ENCODE data around the gene BOK. TPM values are rescaled to one million over a fixed set of nuclear protein-coding genes. Genes with fewer than 3 reads are reported as not detected.
A peak's percentile ranks its signal among the peaks of the same experiment; 100 is the strongest.

BOK gene
- total RNA-seq, 1 experiment from 2014 or later: 41.5 TPM

GRCh38 chr2:241616168-241617125, 57.9 kb downstream of the BOK start:
- H3K79me2 ChIP-seq (ENCODE audit: insufficient read depth, low read length): peaks cover 97% of the 10 kb centered on the region
- H3K4me2 ChIP-seq (ENCODE audit: low read length): no peak overlapping the region
- H3K4me1 ChIP-seq (ENCODE audit: control insufficient read depth in 1 of 2, insufficient read depth in 2 of 2, low read length in 2 of 2): peaks cover 0 to 30% of the 10 kb centered on the region in 2 experiments; a peak in 2 of 4 replicates
- TF ChIP-seq EGR1 (IDR thresholded peaks at IDR 0.05; ENCODE audit: low read depth) (no peak), CTCF (IDR thresholded peaks at IDR 0.05 in 2 of 3, conservative IDR thresholded peaks at IDR 0.05 in 1 of 3; ENCODE audit: borderline replicate concordance in 1 of 3, insufficient read depth in 1 of 3, low read depth in 2 of 3, low read length in 2 of 3) (peak in 1 of 3 experiments; percentile 17; a peak in 1 of 6 replicates)
- ChIA-PET CTCF (no interaction called here), RAD21 (ENCODE audit: low non-redundant PET in 1 of 2, low total read pairs in 2 of 2, uncharacterized antibody in 2 of 2, unreplicated experiment in 2 of 2) (no interaction called here), POLR2A (no interaction called here)
- intact Hi-C loops (cut with micrococcal nuclease): no loop called here
- H3K36me3 ChIP-seq (ENCODE audit: control insufficient read depth in 1 of 2, insufficient read depth in 2 of 2, low read length in 2 of 2): peaks cover 3 to 17% of the 10 kb centered on the region in 2 experiments; a peak in 2 of 4 replicates
- no peak overlapping the region for H3K27ac ChIP-seq (ENCODE audit: low read depth, low read length)
- no peak overlapping the region for H3K4me3 ChIP-seq (replicated peaks in 1 of 2; ENCODE audit: low read depth in 1 of 2, low read length in 2 of 2)
- H4K20me1 ChIP-seq (ENCODE audit: insufficient read depth): peaks cover 13% of the 10 kb centered on the region; the same call in 1 of the 2 replicates
- no peak for DNase-seq (ENCODE audit: low read depth, low spot score)
- peak; percentile 40; the same call in 1 of the 2 replicates for ATAC-seq
- H3K9me3 ChIP-seq (ENCODE audit: control insufficient read depth in 1 of 2, insufficient read depth in 1 of 2, low read depth in 1 of 2, low read length in 2 of 2): no peaks in the 10 kb centered on the region
- H3K27me3 ChIP-seq (ENCODE audit: insufficient read depth, low read length): no peaks in the 10 kb centered on the region
- BruUV-seq (replicated peaks): no TSS peak
- H2AFZ ChIP-seq (ENCODE audit: low read depth, low read length, poor library complexity, severe bottlenecking): no peak overlapping the region
- no peak overlapping the region for H3K9ac ChIP-seq (ENCODE audit: low read length)
- no peaks in the 10 kb centered on the region for H3K9me2 ChIP-seq (ENCODE audit: insufficient read depth)

DNA sequence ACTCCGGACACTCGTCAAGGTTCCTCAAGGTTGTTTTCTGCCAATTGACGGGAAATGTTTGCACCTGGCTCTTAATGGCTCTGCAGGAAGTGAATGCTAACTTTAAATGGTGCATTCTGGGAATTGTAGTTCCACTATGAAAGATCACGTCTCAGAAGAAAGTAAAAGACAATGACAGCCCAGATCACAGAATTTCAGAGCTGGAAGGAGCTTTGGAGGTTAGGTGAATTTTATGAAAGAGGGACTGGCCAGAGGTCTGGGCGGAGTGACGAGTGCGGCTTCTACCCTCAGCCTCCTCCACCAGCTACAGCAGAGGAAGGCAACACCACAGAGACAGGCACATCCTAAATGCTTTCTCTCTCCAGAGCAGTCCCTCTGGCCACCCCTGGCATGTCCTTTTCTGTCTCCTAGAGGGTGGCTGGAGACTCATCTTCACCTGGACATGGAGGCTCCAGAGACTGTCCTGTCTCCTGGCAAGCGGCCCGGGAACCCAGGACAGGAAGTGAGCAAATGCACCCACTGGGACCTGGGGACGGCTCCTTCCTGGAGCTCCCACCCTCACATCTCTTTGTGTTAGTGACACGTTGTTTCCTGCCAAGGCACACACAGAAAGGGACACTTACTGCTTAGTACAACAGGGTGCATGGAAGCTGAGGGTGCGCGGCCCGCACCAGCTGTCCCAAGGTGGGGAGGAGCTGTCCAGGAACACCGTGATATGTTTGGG, 59.0 kb downstream of the BOK start:
- intact Hi-C loops (cut with micrococcal nuclease): no loop called here
- H3K79me2 ChIP-seq (ENCODE audit: insufficient read depth, low read length): peaks cover 98% of the 10 kb centered on the region
- H3K4me2 ChIP-seq (ENCODE audit: low read length): peak overlapping the region; percentile 15; the same call in 1 of the 2 replicates
- H3K4me3 ChIP-seq (replicated peaks in 1 of 2; ENCODE audit: low read depth in 1 of 2, low read length in 2 of 2): no peak overlapping the region
- ATAC-seq (peak; percentile 48), DNase-seq (ENCODE audit: low read depth, low spot score) (no peak)
- POLR2A ChIA-PET: no interaction called here
- TF ChIP-seq YY1 (IDR thresholded peaks at IDR 0.05; ENCODE audit: extremely low read depth, insufficient replicate concordance, low read depth, low read length): peak; percentile 18
- TF ChIP-seq FOSL1 (IDR thresholded peaks at IDR 0.05; ENCODE audit: low read depth): no peak
- no peak for TF ChIP-seq CBX3 (IDR thresholded peaks at IDR 0.05; ENCODE audit: low read depth)
- TF ChIP-seq JUND (IDR thresholded peaks at IDR 0.05): no peak
- TF ChIP-seq, protein P1, sequence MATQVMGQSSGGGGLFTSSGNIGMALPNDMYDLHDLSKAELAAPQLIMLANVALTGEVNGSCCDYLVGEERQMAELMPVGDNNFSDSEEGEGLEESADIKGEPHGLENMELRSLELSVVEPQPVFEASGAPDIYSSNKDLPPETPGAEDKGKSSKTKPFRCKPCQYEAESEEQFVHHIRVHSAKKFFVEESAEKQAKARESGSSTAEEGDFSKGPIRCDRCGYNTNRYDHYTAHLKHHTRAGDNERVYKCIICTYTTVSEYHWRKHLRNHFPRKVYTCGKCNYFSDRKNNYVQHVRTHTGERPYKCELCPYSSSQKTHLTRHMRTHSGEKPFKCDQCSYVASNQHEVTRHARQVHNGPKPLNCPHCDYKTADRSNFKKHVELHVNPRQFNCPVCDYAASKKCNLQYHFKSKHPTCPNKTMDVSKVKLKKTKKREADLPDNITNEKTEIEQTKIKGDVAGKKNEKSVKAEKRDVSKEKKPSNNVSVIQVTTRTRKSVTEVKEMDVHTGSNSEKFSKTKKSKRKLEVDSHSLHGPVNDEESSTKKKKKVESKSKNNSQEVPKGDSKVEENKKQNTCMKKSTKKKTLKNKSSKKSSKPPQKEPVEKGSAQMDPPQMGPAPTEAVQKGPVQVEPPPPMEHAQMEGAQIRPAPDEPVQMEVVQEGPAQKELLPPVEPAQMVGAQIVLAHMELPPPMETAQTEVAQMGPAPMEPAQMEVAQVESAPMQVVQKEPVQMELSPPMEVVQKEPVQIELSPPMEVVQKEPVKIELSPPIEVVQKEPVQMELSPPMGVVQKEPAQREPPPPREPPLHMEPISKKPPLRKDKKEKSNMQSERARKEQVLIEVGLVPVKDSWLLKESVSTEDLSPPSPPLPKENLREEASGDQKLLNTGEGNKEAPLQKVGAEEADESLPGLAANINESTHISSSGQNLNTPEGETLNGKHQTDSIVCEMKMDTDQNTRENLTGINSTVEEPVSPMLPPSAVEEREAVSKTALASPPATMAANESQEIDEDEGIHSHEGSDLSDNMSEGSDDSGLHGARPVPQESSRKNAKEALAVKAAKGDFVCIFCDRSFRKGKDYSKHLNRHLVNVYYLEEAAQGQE (IDR thresholded peaks at IDR 0.05; ENCODE audit: low read depth): no peak
- RAD21 ChIA-PET (ENCODE audit: low non-redundant PET in 1 of 2, low total read pairs in 2 of 2, uncharacterized antibody in 2 of 2, unreplicated experiment in 2 of 2): no interaction called here
- peaks cover 3 to 17% of the 10 kb centered on the region in 2 experiments; a peak in 2 of 4 replicates for H3K36me3 ChIP-seq (ENCODE audit: control insufficient read depth in 1 of 2, insufficient read depth in 2 of 2, low read length in 2 of 2)
- no peak overlapping the region for H3K9ac ChIP-seq (ENCODE audit: low read length)
- H3K27me3 ChIP-seq (ENCODE audit: insufficient read depth, low read length): no peaks in the 10 kb centered on the region
- H2AFZ ChIP-seq (ENCODE audit: low read depth, low read length, poor library complexity, severe bottlenecking): no peak overlapping the region
- no peak overlapping the region for H3K27ac ChIP-seq (ENCODE audit: low read depth, low read length)
- peaks cover 19% of the 10 kb centered on the region; the same call in 1 of the 2 replicates for H4K20me1 ChIP-seq (ENCODE audit: insufficient read depth)
- CTCF ChIA-PET: no interaction called here
- no TSS peak for BruUV-seq (replicated peaks)
- peaks cover 0 to 35% of the 10 kb centered on the region in 2 experiments; a peak in 2 of 4 replicates for H3K4me1 ChIP-seq (ENCODE audit: control insufficient read depth in 1 of 2, insufficient read depth in 2 of 2, low read length in 2 of 2)
- no peaks in the 10 kb centered on the region for H3K9me2 ChIP-seq (ENCODE audit: insufficient read depth)
- H3K9me3 ChIP-seq (ENCODE audit: control insufficient read depth in 1 of 2, insufficient read depth in 1 of 2, low read depth in 1 of 2, low read length in 2 of 2): no peaks in the 10 kb centered on the region

Measured in HCT116 (cell line).